ENCODE data around the gene MAP3K4. TPM values are rescaled to one million over a fixed set of nuclear protein-coding genes. Genes with fewer than 3 reads are reported as not detected.

The MAP3K4 gene
- total RNA-seq, 1 experiment from 2014 or later: 54.3 TPM

DNA sequence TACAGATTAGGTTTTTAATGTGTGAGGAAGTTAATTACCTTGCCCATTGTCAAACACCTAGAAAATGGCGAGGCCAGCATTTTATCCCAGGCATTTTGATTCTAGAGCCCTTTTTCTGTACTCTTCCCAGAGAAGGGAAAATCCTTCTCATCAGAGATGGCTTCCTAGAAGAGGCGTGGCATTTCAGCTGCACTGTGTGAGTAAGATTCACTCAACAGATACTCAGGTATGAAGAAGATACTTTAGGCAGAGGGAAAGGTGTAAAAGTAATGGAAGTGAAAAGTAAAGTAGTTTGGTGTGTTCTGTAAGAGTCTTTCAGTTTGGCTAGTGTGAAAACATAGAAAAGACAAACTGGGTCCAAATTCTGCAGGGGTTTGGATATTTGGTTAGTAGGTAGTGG is 113.8 kb downstream of the MAP3K4 start:
- Mint-ChIP-seq H3K4me1 (no peaks in the 10 kb centered on the region), H3K9me3 (no peaks in the 10 kb centered on the region), H3K36me3 (ENCODE audit: insufficient read depth in 1 of 3, low read depth in 3 of 3) (peaks cover 30 to 78% (median 60%) of the 10 kb centered on the region in 3 experiments), H3K27me3 (ENCODE audit: low read depth) (no peaks in the 10 kb centered on the region), H3K27ac (no peak overlapping the region), H3K4me3 (no peak overlapping the region)
- no CpG with 5 or more reads among the region's 2 CpGs for WGBS (ENCODE audit: extremely low coverage, insufficient read length, low lambda C conversion rate)
- no peak overlapping the region for H3K4me2 ChIP-seq (ENCODE audit: insufficient read depth, insufficient read length, low read length)
- H3K9ac ChIP-seq (ENCODE audit: extremely low read depth, insufficient read length, low read length): no peak overlapping the region
- H2BK20ac ChIP-seq (ENCODE audit: low read depth, low read length, poor library complexity, severe bottlenecking): no peak overlapping the region
- no peak overlapping the region for H3T11ph ChIP-seq (ENCODE audit: low read length)
- no peak overlapping the region for H2BK120ac ChIP-seq (ENCODE audit: low read depth, low read length, poor library complexity, severe bottlenecking)
- no peak overlapping the region for H3K56ac ChIP-seq (ENCODE audit: insufficient read length, low read depth, low read length)
- no peak overlapping the region for H3K18ac ChIP-seq (ENCODE audit: insufficient read length, low read depth, low read length)
- H3K4ac ChIP-seq (ENCODE audit: low read depth, low read length): no peak overlapping the region
- H3K9me3 ChIP-seq (ENCODE audit: control insufficient read depth, low read depth, low read length): no peaks in the 10 kb centered on the region
- DNase-seq: no peak
- H4K91ac ChIP-seq (ENCODE audit: insufficient read length, low read depth, low read length): no peak overlapping the region
- H3K23ac ChIP-seq (ENCODE audit: insufficient read length, low read depth, low read length): no peak overlapping the region
- no peak overlapping the region for H2BK5ac ChIP-seq (ENCODE audit: insufficient read length, low read length)
- no peaks in the 10 kb centered on the region for H3K23me2 ChIP-seq (ENCODE audit: insufficient read length, low read depth, low read length, poor library complexity, severe bottlenecking)
- H3K14ac ChIP-seq (ENCODE audit: insufficient read depth, low read length): no peak overlapping the region
- no peaks in the 10 kb centered on the region for H3K27me3 ChIP-seq (ENCODE audit: insufficient read depth, low read length)
- no peak overlapping the region for H4K8ac ChIP-seq (replicated peaks; ENCODE audit: insufficient read length, low read depth, low read length)
- no peak overlapping the region for H2BK15ac ChIP-seq (ENCODE audit: low read depth, low read length)
- no peaks in the 10 kb centered on the region for H3K4me1 ChIP-seq (ENCODE audit: insufficient read depth, low read length)
- TF ChIP-seq, protein P1, sequence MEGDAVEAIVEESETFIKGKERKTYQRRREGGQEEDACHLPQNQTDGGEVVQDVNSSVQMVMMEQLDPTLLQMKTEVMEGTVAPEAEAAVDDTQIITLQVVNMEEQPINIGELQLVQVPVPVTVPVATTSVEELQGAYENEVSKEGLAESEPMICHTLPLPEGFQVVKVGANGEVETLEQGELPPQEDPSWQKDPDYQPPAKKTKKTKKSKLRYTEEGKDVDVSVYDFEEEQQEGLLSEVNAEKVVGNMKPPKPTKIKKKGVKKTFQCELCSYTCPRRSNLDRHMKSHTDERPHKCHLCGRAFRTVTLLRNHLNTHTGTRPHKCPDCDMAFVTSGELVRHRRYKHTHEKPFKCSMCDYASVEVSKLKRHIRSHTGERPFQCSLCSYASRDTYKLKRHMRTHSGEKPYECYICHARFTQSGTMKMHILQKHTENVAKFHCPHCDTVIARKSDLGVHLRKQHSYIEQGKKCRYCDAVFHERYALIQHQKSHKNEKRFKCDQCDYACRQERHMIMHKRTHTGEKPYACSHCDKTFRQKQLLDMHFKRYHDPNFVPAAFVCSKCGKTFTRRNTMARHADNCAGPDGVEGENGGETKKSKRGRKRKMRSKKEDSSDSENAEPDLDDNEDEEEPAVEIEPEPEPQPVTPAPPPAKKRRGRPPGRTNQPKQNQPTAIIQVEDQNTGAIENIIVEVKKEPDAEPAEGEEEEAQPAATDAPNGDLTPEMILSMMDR (conservative IDR thresholded peaks at IDR 0.05): no peak
- no peak overlapping the region for H2AFZ ChIP-seq (ENCODE audit: low read length)
- no peak overlapping the region for H2AK5ac ChIP-seq (ENCODE audit: insufficient read length, low read length)
- no peak overlapping the region for H4K5ac ChIP-seq (ENCODE audit: insufficient read length, low read depth, low read length)
- H4K20me1 ChIP-seq (ENCODE audit: control insufficient read depth, insufficient read depth, insufficient read length): no peaks in the 10 kb centered on the region
- no peak overlapping the region for H3K27ac ChIP-seq (ENCODE audit: insufficient read length, low read depth, low read length)
- H3K79me2 ChIP-seq (ENCODE audit: insufficient read depth, low read length): no peaks in the 10 kb centered on the region
- H2BK12ac ChIP-seq (ENCODE audit: insufficient read length, low read depth, low read length): no peak overlapping the region
- H3K79me1 ChIP-seq (ENCODE audit: insufficient read depth, low read depth, low read length, poor library complexity, severe bottlenecking): no peaks in the 10 kb centered on the region
